Mesothelial cell of epicardium (in vitro differentiated cells): ENCODE measurements around the gene PIGS. TPM values are rescaled to one million over a fixed set of nuclear protein-coding genes. Genes with fewer than 3 reads are reported as not detected.

ENCODE experiments used
- DNase-seq, 2 experiments: peaks; one replicate each; pipeline ENCODE4 v3.0.0; 2021; ENCODE audit warnings: low spot score in 2 of 2; ENCODE audit not compliant: unreplicated experiment in 2 of 2
- H3K27ac Mint-ChIP-seq: 2 replicates; pipeline ENCODE4 v1.8.0; 2021; ENCODE audit warnings: mixed read lengths
- H3K27me3 Mint-ChIP-seq: 2 replicates; pipeline ENCODE4 v1.8.0; 2021; ENCODE audit warnings: low read depth, mixed read lengths
- H3K36me3 Mint-ChIP-seq: 2 replicates; pipeline ENCODE4 v1.8.0; 2021; ENCODE audit warnings: mixed read lengths
- H3K4me1 Mint-ChIP-seq: 2 replicates; pipeline ENCODE4 v1.8.0; 2021; ENCODE audit warnings: mixed read lengths
- H3K4me3 Mint-ChIP-seq: 2 replicates; pipeline ENCODE4 v1.8.0; 2021; ENCODE audit warnings: mild to moderate bottlenecking, moderate library complexity, mixed read lengths
- H3K9me3 Mint-ChIP-seq: 2 replicates; pipeline ENCODE4 v1.8.0; 2021; ENCODE audit warnings: mixed read lengths
- total RNA-seq: library from RNA; stranded (reverse); gene quantifications from 3 replicates; pipeline ENCODE4 v1.2.1, GENCODE V29; 2021
- TF ChIP-seq, protein P1 (sequence below): fragments of 200-600 bp; sonication (generic); IDR thresholded peaks from one replicate; pipeline ENCODE4 v1.5.0; 2021; ENCODE audit warnings: antibody characterized with exemption; ENCODE audit not compliant: unreplicated experiment

PIGS gene
- total RNA-seq, 1 donor from 2014 or later = 80.7 TPM

DNA sequence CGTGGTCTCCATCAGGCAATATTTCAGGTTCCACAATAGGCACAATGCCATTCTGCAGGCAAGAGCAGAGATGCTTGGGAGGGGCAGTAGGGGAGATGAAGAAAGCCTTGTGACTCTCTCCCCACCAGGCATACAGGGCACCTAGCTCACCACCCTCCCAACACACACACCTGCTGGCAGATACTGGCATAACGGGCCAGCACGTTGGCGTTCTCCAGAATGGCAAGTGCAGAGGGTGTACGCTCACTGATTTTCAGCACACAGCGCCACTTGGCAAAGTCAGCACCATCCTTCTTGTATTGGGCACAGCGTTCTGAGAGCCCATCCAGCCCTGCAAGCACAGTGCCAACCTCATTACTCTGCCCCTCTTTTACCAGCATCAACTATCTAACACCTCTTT lies 3.2 kb upstream of the PIGS start:
- TF ChIP-seq, protein P1, sequence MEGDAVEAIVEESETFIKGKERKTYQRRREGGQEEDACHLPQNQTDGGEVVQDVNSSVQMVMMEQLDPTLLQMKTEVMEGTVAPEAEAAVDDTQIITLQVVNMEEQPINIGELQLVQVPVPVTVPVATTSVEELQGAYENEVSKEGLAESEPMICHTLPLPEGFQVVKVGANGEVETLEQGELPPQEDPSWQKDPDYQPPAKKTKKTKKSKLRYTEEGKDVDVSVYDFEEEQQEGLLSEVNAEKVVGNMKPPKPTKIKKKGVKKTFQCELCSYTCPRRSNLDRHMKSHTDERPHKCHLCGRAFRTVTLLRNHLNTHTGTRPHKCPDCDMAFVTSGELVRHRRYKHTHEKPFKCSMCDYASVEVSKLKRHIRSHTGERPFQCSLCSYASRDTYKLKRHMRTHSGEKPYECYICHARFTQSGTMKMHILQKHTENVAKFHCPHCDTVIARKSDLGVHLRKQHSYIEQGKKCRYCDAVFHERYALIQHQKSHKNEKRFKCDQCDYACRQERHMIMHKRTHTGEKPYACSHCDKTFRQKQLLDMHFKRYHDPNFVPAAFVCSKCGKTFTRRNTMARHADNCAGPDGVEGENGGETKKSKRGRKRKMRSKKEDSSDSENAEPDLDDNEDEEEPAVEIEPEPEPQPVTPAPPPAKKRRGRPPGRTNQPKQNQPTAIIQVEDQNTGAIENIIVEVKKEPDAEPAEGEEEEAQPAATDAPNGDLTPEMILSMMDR = peak; percentile 35
- H3K36me3 Mint-ChIP-seq = peaks cover 4% of the 10 kb centered on the region
- DNase-seq = no peak
- no peaks in the 10 kb centered on the region for H3K27me3 Mint-ChIP-seq
- H3K4me3 Mint-ChIP-seq = no peak overlapping the region
- no peaks in the 10 kb centered on the region for H3K9me3 Mint-ChIP-seq
- H3K27ac Mint-ChIP-seq = no peak overlapping the region
- peaks cover 28% of the 10 kb centered on the region for H3K4me1 Mint-ChIP-seq

DNA sequence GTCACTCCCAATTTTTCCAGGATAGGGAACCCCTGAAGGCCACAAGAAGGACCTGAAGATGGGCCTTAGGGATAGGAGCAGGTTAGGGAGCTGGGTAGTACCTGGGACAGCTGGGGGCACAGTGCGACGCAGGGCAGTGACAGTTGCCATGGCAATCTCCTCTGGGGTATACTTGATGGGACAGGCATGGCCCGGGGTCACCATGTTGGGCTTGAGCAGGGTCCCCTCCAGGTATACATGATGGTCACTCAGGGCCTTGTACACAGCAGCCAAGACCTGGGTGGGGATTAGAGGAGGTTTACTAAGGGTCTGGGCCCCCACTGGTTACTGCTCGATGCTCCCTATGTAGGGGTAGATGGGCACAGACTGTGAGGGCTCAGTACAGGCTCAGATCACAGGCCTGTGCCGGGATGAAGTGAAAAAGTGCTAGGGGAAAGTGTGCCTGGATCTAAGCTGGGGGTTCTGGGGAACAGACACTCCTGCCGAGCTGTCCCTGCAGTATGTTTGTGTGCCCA lies 2.7 kb upstream of the PIGS start:
- TF ChIP-seq, protein P1 = no peak
- Mint-ChIP-seq H3K9me3 (no peaks in the 10 kb centered on the region), H3K4me3 (no peak overlapping the region), H3K27me3 (no peaks in the 10 kb centered on the region), H3K4me1 (peaks cover 30% of the 10 kb centered on the region), H3K36me3 (peaks cover 3% of the 10 kb centered on the region), H3K27ac (no peak overlapping the region)
- no peak for DNase-seq

DNA sequence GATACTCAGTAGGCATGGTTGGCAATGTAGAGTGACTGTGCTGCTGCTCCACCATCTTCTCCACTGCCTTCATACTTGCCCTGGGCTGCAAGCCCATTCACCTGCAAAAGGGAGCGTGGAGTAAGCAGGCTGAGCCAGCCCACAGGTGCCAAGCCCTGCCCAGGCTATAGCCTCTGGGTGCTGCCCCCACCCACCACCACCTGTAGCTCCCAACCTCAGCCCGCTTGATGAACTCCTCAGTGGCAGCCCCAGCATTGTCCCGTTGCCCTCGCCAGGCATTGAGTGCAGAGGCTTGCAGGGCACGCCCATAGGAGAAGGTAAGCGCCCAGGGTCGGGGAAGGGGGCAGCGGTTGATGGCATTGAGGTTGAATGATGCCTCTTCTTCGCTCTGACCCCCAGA lies 2.2 kb upstream of the PIGS start:
- Mint-ChIP-seq H3K36me3 (peaks cover 3% of the 10 kb centered on the region), H3K27me3 (no peaks in the 10 kb centered on the region), H3K4me3 (no peak overlapping the region), H3K4me1 (peaks cover 30% of the 10 kb centered on the region), H3K27ac (no peak overlapping the region), H3K9me3 (no peaks in the 10 kb centered on the region)
- TF ChIP-seq, protein P1 = no peak
- DNase-seq = no peak

DNA sequence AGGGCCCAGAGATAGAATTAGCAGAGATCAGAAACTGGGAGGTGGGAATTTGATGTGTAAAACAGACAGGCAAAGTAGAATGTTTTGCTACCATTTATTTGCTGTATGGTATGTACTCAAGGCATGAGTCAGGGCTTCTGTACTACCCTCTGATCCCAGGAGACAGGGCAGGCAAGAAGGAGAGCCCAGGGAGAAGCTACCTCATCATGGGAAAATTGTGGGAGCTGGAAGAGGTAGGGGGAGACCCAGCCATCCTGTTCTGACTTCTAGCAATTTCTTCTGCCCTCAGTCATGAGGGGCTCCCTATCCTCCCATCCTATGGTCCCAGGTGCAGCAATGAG lies 1.7 kb upstream of the PIGS start:
- no peak overlapping the region for H3K27ac Mint-ChIP-seq
- no peaks in the 10 kb centered on the region for H3K27me3 Mint-ChIP-seq
- peaks cover 6% of the 10 kb centered on the region for H3K36me3 Mint-ChIP-seq
- DNase-seq = no peak
- TF ChIP-seq, protein P1 = no peak
- peaks cover 30% of the 10 kb centered on the region for H3K4me1 Mint-ChIP-seq
- H3K4me3 Mint-ChIP-seq = no peak overlapping the region
- no peaks in the 10 kb centered on the region for H3K9me3 Mint-ChIP-seq

DNA sequence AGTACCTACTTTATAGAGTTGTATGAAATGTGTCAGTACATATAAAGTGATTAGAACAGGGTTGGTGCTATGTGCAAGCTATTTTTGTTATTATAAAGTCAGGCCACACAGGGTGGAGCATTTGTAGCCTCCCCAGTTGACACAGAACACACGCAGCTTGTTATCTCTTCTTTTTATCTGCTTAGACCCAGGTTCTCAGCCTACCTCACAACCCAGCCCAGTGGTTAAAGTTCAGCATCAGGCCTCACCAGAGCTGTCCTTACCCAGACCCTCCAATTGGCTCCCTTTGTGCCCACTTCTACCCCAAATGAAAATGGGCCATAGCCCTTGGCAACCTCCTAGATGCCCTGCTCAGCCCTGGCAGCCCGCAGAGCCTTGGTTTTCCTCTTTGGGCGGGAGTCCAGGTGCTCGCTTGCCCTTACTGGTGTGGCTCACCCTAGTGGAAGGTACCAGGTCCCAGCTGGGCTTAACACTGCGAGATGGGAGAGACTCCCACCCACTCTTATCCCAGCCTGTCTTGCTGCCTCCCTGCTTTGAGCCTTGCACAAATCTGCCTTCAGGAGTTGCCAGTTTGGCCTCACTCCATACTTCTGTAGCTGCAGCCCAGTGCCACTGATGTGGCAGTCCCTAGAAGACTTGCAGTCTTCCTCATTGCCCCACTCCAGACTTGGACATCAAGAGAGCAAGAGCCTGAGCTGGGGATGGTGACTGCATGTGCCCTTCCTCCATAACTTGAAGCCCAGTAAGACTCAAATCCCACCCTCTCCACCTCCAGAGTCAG lies 1.1 kb upstream of the PIGS start:
- no peaks in the 10 kb centered on the region for H3K27me3 Mint-ChIP-seq
- no peaks in the 10 kb centered on the region for H3K9me3 Mint-ChIP-seq
- DNase-seq = no peak
- peaks cover 30% of the 10 kb centered on the region for H3K4me1 Mint-ChIP-seq
- no peak overlapping the region for H3K27ac Mint-ChIP-seq
- peaks cover 10% of the 10 kb centered on the region for H3K36me3 Mint-ChIP-seq
- TF ChIP-seq, protein P1 = no peak
- peak overlapping the region; percentile 90 for H3K4me3 Mint-ChIP-seq
